Measurements from ENCODE around the gene RHEBL1.

RHEBL1 gene, protein sequence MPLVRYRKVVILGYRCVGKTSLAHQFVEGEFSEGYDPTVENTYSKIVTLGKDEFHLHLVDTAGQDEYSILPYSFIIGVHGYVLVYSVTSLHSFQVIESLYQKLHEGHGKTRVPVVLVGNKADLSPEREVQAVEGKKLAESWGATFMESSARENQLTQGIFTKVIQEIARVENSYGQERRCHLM

DNA sequence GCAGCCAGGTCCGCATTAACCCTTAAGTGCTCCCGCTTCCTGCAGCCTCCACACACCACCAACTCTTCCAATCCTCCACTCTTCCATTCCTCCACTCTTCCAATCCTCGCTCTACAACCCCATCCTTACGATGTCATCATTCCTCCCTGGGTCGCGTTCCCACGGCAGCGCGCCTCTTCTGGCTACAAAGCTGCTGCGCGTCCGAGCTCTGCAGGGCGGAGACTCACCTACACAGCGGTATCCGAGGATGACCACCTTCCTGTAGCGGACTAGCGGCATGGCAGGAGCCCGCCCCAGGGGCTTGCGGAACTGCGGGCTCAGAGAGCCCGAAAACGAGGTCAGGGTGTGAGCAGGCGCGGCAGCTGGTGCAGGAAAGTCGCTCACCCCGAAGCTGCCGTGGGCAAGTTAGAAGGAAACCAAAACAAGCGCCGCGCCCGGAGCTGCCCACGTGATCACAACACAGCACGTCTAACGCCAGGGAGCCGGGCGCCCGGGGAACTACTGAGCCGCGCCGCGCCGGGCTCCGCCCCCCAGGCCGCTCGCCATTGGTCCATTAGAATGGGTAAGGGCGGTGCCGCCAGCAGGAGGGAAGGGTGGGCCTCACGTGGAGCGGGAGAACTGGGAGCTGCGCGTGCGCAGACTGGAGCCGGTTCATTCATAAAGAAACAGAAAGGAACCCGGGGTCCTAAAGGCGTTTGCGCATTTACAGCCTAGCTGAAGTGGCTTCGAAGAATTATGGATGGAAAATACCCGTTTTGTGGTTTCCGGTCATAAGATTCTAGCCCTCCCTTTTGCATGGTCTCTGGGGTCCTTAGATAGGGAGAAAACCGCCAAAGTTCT is at the start of gene RHEBL1:
TSS of gene RHEBL1 (minus strand) at position 473 of the 840 bp plus-strand sequence. CDS start at position 279, 194 bp downstream.
- DNase-seq = peak; percentile 98

GRCh38 chr12:49111206-49111605 is 41.4 kb upstream of the RHEBL1 start:
- no peak for DNase-seq

GRCh38 chr12:49110464-49111155 is 40.8 kb upstream of the RHEBL1 start, which contains the start of gene LMBR1L:
Gene LMBR1L, minus strand, starts transcription at chr12:49110847. Its CDS starts 292 bp downstream, at chr12:49110555.
- peak; percentile 98 for DNase-seq

DNA sequence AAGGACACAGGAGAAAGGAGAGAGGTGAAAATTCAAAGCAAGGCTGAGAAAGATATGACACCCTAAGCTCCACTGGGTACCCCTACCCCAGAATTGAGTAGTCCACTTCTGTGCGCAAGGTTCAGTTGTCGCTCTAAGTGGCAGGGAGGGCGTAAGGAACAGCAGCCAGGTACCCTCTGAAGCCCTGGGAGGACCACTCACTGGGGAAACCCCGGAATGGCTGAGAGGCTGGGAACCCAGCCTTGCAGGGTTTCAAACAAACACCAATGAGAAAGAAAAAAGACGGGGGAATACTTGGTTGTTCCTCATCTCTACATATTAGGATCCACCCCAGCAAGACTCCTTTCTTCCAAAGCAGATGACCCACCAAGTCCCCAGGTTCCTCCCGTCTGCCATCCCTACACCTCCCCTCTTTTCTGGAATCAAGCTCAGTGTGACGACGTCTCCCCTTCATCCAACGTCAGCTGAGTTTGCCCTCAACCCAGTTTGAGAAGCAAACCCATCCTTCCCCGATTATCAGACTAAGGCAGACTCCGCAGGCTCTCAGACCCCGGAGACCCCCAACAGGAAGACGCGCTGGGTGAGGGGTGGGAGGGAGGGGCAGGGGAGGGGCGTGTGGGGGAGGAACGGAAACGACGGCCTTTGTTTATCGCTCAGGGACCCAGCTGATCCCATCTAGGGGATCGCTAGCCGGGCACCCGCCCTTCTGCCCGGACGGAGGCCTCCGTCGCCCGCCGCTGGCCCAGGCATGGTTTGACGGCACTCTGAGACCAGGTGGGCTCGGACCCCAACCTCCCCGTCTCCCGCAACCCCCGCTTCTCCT is 40.1 kb upstream of the RHEBL1 start:
- DNase-seq = no peak

DNA sequence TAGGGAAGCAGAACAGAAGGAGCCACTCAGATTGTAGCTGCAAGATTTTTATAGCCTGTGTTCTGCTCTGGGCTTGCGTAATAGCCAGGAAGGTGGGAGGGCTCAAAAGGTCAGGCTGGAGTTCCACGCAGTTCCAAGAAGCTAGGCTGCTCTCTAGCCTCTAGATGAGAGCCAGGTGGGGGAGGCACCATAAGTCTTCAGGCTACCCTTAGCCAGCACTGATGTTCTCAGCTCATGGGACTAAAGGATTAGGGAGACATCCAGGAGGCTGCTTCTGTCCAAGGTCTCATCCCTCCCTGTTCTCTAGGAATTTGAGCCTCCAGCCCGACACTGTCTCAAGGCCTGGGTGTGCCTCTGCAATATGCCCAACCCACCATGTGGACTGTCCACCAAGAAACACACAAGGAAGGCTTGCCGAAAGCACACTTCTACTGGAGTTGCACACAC is 39.2 kb upstream of the RHEBL1 start:
- DNase-seq = no peak

GRCh38 chr12:49105504-49106084 is 35.8 kb upstream of the RHEBL1 start:
- no peak for DNase-seq

DNA sequence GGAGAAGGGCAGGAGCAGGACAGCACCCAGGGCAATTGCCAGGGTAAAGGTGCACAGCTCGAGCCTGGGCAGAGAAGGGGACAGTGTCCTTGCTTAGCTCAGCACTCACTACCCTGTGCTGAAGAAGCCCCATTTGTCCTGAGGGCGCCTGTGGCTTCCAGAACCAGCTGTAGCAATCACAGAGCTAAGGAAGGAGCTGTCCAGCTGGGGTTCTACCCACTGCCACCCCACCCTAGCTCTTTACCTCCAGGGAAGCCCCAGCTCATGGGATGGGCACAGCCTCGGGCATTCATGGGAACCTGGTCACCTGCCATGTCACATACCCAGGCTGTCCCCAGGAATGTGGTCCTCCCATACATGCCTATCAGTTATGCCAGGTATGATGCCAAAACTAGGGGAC is 35.0 kb upstream of the RHEBL1 start:
- DNase-seq = no peak

GRCh38 chr12:49100380-49100779 is 30.6 kb upstream of the RHEBL1 start:
- DNase-seq = no peak

GRCh38 chr12:49098703-49099102 is 28.9 kb upstream of the RHEBL1 start:
- DNase-seq = no peak

- no peak for DNase-seq
These were observed 28.3 kb upstream of the RHEBL1 start for GRCh38 chr12:49098035-49098451.

DNA sequence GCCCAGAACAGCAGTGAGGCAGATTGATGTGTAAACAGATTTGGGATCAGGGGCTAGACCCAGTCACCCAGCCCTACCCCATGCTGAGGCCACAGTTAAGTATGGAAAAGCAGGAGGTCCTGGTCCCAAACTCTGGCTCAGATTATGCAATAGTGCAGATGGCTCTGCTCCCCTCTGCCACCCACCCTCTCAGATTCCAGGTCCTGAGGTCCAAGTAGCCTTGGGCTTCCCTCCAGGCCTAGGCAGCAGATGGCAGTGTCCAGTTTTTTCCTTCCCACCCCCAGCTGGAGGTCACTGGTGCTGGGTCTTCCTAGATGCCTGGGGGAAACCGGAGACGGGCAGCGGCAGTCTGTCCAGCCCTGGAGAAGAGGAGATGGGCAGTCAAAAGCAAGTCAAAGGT is 27.6 kb upstream of the RHEBL1 start:
- DNase-seq = no peak

GRCh38 chr12:49094975-49095365 is 25.2 kb upstream of the RHEBL1 start:
- no peak for DNase-seq

- no peak for DNase-seq
These were observed 24.6 kb upstream of the RHEBL1 start, which contains the start of gene DHH for GRCh38 chr12:49094160-49094974. Gene DHH, minus strand, starts transcription at chr12:49094801. Its CDS starts 289 bp downstream, at chr12:49094512.

DNA sequence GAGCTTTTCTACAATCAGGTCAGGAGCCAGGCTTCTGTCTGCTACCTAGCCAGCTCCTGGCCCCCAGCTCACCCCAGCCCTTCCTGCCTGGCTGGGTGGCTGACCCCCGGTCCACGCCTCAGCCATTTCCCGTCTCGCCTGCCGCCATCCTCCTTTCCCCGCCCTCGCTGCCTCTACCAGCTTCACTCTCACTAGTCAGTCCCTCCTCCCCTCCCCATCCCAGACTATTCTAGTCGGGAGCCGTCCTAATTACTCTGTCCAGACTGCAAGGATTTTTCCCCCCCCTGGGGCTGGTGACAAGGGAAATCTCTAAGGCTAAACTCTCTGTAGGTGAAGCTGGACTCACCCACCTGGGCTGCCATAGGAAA is 24.0 kb upstream of the RHEBL1 start:
- no peak for DNase-seq

- DNase-seq = no peak
These were observed 23.1 kb upstream of the RHEBL1 start for GRCh38 chr12:49092816-49093406.

GRCh38 chr12:49092086-49092815 is 22.5 kb upstream of the RHEBL1 start:
- no peak for DNase-seq

- no peak for DNase-seq
These were observed 22.0 kb upstream of the RHEBL1 start for GRCh38 chr12:49091836-49092085.

DNA sequence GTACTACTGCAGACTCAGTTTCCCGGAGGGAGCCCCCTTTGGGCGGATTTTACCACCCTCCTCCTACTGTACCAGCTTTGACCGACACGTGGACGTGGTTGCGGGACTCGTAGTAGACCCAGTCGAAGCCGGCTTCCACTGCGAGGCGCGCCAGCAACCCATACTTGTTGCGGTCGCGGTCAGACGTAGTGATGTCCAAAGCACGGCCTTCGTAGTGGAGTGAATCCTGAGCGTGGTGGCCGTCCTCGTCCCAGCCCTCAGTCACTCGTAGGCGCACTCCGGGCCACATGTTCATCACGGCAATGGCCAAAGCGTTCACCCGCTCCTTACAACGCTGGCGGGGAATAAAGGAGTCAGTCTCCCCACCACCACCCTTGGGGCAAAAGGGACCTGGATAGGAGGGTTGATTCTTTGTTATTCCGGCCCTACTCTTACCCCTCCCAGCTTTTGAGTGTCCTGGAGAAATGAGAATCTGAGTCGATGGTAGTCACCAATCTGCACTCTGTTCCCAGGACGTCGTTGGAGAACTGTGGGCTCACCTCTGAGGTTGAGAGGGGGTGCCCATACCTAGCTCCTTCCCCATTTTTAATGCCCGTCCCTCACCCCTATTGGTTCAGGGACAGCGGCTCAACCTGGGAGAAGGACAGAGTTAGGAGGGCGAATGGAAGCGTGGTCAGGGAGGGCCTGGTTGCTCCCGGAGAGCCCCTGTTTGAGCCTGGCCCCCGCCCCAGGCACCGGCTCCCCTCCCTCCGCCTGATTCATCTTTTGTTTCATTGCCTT is 21.5 kb upstream of the RHEBL1 start:
- DNase-seq = no peak
